K562 (cell line): ENCODE measurements around the gene DUSP19. TPM values are rescaled to one million over a fixed set of nuclear protein-coding genes. Genes with fewer than 3 reads are reported as not detected.
A peak's percentile ranks its signal among the peaks of the same experiment; 100 is the strongest.

Source experiments
- BDP1 ChIP-seq: IDR thresholded peaks from 3 replicates; pipeline ENCODE4 v1.6.1; 2011; ENCODE audit not compliant: insufficient read length, insufficient read depth
- CBX8 ChIP-seq: fragments of 200-600 bp; sonication (generic); IDR thresholded peaks from 2 replicates; pipeline ENCODE4 v1.6.1; 2012; ENCODE audit warnings: borderline replicate concordance, mixed run types, low read depth, mild to moderate bottlenecking, moderate library complexity, mixed read lengths, low read length, control low read depth, inconsistent platforms; ENCODE audit not compliant: poor library complexity, severe bottlenecking; ENCODE audit errors: extremely low read depth
- CEBPB ChIP-seq: fragments of 450-650 bp; IDR thresholded peaks from 2 replicates; pipeline ENCODE4 v1.6.1; 2016; ENCODE audit warnings: missing genetic modification characterization, missing compliant biosample characterization
- ELF2 ChIP-seq: fragments of 250-450 bp; sonication (Bioruptor Pico); IDR thresholded peaks from 2 replicates; pipeline ENCODE4 v1.5.0; 2021; ENCODE audit warnings: mild to moderate bottlenecking
- HMGN3 ChIP-seq: IDR thresholded peaks from 2 replicates; pipeline ENCODE4 v1.6.1; 2011; ENCODE audit warnings: borderline replicate concordance, low read depth, mild to moderate bottlenecking, mixed read lengths, low read length; ENCODE audit not compliant: insufficient read length; ENCODE audit errors: extremely low read depth
- HNRNPUL1 ChIP-seq: fragments of 200-400 bp; formaldehyde crosslinking; IDR thresholded peaks from 2 replicates; pipeline ENCODE4 v1.6.1; 2017; ENCODE audit warnings: low read length
- KAT8 ChIP-seq: fragments of 450-650 bp; IDR thresholded peaks from 2 replicates; pipeline ENCODE4 v1.6.1; 2016; ENCODE audit warnings: low read depth, mild to moderate bottlenecking
- MAFF ChIP-seq: IDR thresholded peaks from 2 replicates; pipeline ENCODE4 v1.6.1; 2012; ENCODE audit warnings: low read length, improper control_type of control experiment
- NFE2L1 ChIP-seq: fragments of 450-650 bp; IDR thresholded peaks from 2 replicates; pipeline ENCODE4 v1.6.1; 2016; ENCODE audit warnings: missing genetic modification characterization, low read depth, mild to moderate bottlenecking, missing compliant biosample characterization, moderate library complexity, borderline replicate concordance
- PYGO2 ChIP-seq: fragments of 450-650 bp; IDR thresholded peaks from 2 replicates; pipeline ENCODE4 v1.6.1; 2016; ENCODE audit warnings: mild to moderate bottlenecking, missing genetic modification characterization, moderate library complexity, missing compliant biosample characterization
- RBM14 ChIP-seq: fragments of 200-400 bp; formaldehyde crosslinking; IDR thresholded peaks from 2 replicates; pipeline ENCODE4 v1.6.1; 2018; ENCODE audit warnings: low read depth, mild to moderate bottlenecking, low read length, moderate library complexity, borderline replicate concordance; ENCODE audit not compliant: insufficient read depth
- SRF ChIP-seq, 2 experiments: fragments of 250-450, 450-650 bp in 1 of 2; sonication (Bioruptor Pico) in 1 of 2; sonication (generic) in 1 of 2; formaldehyde crosslinking; IDR thresholded peaks; 2 replicates each; pipeline versions ENCODE4 v1.5.0 to v1.5.1; 2020 to 2022; ENCODE audit warnings: mild to moderate bottlenecking in 1 of 2, missing genetic modification reagents in 1 of 2
- ZBTB8A ChIP-seq: fragments of 450-650 bp; IDR thresholded peaks from 2 replicates; pipeline ENCODE4 v1.6.1; 2018; ENCODE audit warnings: mild to moderate bottlenecking, moderate library complexity; ENCODE audit not compliant: partially characterized antibody
- ZC3H8 ChIP-seq: fragments of 450-650 bp; IDR thresholded peaks from 2 replicates; pipeline ENCODE4 v1.6.1; 2017
- ZNF717 ChIP-seq: fragments of 250-450 bp; sonication (Bioruptor Pico); IDR thresholded peaks from 2 replicates; pipeline ENCODE4 v1.5.0; 2021
- polyA plus RNA-seq, 8 experiments: library from polyadenylated mRNA; depleted of rRNA in 4 of 8; stranded (reverse) in 5 of 8; unstranded in 3 of 8; fragments of >200 nt; fragmentation: Nextera tagmentation in 2 of 8; fragmentation: Illumina TruSeq in 1 of 8; extraction: Ambion mirVana in 2 of 8; extraction: Trizol in 1 of 8; gene quantifications; 2 replicates each; pipeline versions ENCODE4 v1.2.1 to v1.2.3, GENCODE V29; 2011 to 2014; ENCODE audit warnings: inconsistent platforms in 1 of 8, missing spikeins in 1 of 8
- total RNA-seq, 7 experiments: library from RNA; depleted of rRNA in 6 of 7; stranded (reverse); fragments of >200 nt in 6 of 7; fragmentation: Illumina TruSeq in 2 of 7; extraction: Trizol in 2 of 7; gene quantifications; 2 replicates each; pipeline versions ENCODE4 v1.2.1 to v1.2.3, GENCODE V29; 2011 to 2021; ENCODE audit warnings: low replicate concordance in 1 of 7
- TF ChIP-seq, protein P1 (sequence below): fragments of 450-650 bp; IDR thresholded peaks from 2 replicates; pipeline ENCODE4 v1.7.1; 2018; ENCODE audit warnings: mild to moderate bottlenecking, low read depth; ENCODE audit not compliant: partially characterized antibody
- TF ChIP-seq, protein P2 (sequence below): fragments of 150-350 bp; IDR thresholded peaks from 2 replicates; pipeline ENCODE4 v1.6.1; 2014; ENCODE audit warnings: low read depth, mild to moderate bottlenecking, low read length, borderline replicate concordance

Gene DUSP19
- total and polyA plus RNA-seq, 9 of the 15 experiments (the other 6 are each of a cell fraction or from before 2014, with no cell fraction given): 1.6 to 6.3 (median 3.1) TPM

DNA sequence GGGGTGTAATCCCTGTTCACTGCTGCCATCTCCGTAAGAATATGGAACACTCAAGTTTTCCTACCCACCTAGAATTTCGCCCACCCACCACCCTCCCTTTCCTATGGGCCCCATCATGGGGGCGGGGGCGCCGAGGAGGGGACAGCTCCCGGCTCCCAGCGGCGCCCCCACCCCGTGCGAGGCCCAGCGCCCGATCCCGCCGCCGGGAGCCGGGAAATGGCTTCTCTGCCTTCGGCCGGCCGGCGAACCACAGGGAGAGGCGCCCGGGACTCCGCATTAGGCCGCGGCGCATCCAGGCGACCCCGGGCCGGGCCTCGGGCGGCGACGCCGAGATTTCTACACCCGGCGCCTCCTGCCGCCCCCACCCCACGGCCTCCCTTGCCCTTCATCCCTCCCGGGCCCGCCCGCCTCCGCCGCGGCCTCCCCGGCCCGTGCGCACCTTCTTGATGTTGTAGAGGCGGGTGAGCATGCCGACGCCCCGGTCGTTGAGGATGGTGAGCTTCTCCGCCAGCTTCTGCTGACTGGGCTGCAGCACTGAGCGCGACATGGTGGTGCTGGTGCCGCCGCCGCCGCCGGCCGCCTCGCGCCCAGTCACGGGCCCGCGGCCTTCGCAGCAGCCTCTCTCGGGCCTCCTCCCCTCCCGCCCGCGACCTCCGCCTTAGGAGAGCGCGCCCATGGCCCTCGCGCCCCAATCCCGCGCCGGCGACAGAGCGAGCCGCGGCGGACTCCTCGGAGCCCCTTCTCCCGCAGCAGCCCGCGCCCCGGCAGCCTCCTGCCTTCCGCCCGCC is 40.8 kb upstream of the DUSP19 start (continued):
- TF ChIP-seq HMGN3 (peak; percentile 70), PYGO2 (tag) (no peak), BDP1 (no peak), ZNF717 (CRISPR knock-in tag) (no peak), RBM14 (0 out of 2 replicates have a peak, but pooled peaks have one; percentile 53), SRF (CRISPR knock-in tag; IDR thresholded peaks at IDR 0.05) (no peak), HNRNPUL1 (no peak), NFE2L1 (no peak), ELF2 (no peak), ZBTB8A (no peak), KAT8 (no peak), CEBPB (no peak), CBX8 (no peak), ZC3H8 (no peak), MAFF (no peak)
- TF ChIP-seq, protein P1, sequence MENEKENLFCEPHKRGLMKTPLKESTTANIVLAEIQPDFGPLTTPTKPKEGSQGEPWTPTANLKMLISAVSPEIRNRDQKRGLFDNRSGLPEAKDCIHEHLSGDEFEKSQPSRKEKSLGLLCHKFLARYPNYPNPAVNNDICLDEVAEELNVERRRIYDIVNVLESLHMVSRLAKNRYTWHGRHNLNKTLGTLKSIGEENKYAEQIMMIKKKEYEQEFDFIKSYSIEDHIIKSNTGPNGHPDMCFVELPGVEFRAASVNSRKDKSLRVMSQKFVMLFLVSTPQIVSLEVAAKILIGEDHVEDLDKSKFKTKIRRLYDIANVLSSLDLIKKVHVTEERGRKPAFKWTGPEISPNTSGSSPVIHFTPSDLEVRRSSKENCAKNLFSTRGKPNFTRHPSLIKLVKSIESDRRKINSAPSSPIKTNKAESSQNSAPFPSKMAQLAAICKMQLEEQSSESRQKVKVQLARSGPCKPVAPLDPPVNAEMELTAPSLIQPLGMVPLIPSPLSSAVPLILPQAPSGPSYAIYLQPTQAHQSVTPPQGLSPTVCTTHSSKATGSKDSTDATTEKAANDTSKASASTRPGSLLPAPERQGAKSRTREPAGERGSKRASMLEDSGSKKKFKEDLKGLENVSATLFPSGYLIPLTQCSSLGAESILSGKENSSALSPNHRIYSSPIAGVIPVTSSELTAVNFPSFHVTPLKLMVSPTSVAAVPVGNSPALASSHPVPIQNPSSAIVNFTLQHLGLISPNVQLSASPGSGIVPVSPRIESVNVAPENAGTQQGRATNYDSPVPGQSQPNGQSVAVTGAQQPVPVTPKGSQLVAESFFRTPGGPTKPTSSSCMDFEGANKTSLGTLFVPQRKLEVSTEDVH: no peak
- TF ChIP-seq, protein P2, sequence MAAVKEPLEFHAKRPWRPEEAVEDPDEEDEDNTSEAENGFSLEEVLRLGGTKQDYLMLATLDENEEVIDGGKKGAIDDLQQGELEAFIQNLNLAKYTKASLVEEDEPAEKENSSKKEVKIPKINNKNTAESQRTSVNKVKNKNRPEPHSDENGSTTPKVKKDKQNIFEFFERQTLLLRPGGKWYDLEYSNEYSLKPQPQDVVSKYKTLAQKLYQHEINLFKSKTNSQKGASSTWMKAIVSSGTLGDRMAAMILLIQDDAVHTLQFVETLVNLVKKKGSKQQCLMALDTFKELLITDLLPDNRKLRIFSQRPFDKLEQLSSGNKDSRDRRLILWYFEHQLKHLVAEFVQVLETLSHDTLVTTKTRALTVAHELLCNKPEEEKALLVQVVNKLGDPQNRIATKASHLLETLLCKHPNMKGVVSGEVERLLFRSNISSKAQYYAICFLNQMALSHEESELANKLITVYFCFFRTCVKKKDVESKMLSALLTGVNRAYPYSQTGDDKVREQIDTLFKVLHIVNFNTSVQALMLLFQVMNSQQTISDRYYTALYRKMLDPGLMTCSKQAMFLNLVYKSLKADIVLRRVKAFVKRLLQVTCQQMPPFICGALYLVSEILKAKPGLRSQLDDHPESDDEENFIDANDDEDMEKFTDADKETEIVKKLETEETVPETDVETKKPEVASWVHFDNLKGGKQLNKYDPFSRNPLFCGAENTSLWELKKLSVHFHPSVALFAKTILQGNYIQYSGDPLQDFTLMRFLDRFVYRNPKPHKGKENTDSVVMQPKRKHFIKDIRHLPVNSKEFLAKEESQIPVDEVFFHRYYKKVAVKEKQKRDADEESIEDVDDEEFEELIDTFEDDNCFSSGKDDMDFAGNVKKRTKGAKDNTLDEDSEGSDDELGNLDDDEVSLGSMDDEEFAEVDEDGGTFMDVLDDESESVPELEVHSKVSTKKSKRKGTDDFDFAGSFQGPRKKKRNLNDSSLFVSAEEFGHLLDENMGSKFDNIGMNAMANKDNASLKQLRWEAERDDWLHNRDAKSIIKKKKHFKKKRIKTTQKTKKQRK: no peak
